ENCODE measurements around the gene TOB1.
"Not testable (repeated sequence)": the region's sequence is repeated elsewhere in the genome, so short reads cannot be mapped to it uniquely, and the experiment has no call there.

TOB1 gene

GRCh38 chr17:50898369-50899004, 32.3 kb upstream of the TOB1 start:
- no peak for DNase-seq (ENCODE audit: low read depth)

GRCh38 chr17:50894513-50894912, 28.4 kb upstream of the TOB1 start:
- DNase-seq (ENCODE audit: low read depth) = not testable (repeated sequence)

GRCh38 chr17:50893183-50893993, 27.2 kb upstream of the TOB1 start:
- DNase-seq (ENCODE audit: low read depth) = no peak

- DNase-seq (ENCODE audit: low read depth) = no peak
Measured at GRCh38 chr17:50892101-50892776, 26.1 kb upstream of the TOB1 start.

DNA sequence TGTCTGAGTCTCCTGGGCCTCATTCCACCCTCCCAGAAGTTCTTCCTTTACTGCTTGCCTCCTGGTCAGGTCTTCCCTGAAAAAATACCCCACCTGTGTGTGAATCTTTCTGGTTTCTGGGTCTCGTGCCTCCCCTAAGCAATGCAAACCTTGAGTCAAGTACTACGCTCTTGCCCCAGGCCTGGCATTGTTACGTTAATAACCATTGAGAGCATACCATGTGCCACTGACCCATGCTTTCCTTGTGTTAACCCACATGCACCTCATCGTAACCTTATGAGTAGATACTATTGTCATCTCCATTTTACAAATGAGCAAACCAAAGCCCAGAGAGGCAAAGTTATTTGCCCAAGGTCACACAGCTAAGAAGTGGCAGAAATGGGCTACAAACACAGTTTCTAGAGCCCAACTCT, 25.4 kb upstream of the TOB1 start:
- no peak for DNase-seq (ENCODE audit: low read depth)

DNA sequence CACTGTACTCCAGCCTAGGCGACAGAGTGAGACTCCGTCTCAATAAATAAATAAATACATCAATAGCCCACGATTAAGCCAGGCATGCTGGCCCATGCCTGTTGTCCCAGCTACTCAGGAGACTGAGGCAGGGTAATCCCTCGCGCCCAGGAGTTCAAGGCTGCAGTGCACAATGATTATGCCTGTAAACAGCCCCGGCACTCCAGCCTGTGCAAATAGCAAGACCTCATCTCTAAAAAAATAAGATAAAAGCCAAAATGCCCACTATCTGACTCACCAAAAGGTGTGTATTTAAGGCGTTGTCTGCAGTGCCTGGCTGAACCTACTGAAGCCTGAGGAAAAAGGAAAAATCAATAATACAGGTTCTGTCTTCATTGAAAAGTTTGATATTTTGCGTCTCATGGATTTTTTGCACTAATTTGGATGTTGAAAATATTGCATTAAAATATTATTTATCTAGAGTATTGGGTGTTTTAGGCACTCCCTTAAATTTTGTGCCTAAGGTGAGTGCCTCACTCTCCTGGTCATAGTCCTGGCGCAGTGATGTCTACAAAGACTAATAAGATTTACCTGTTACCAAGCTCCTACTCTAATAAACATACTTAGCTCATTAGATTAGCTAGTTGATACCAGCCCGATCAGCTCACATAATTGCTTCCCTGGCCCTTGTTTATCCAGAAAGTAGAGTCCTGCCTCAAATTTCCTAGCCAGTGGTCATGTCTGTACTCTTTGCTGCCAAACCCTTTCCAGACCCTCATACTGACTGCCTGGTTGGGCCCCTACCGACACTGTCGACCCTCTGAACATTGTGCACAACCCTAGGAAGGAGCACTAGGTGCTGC, 24.7 kb upstream of the TOB1 start:
- no peak for DNase-seq (ENCODE audit: low read depth)

DNA sequence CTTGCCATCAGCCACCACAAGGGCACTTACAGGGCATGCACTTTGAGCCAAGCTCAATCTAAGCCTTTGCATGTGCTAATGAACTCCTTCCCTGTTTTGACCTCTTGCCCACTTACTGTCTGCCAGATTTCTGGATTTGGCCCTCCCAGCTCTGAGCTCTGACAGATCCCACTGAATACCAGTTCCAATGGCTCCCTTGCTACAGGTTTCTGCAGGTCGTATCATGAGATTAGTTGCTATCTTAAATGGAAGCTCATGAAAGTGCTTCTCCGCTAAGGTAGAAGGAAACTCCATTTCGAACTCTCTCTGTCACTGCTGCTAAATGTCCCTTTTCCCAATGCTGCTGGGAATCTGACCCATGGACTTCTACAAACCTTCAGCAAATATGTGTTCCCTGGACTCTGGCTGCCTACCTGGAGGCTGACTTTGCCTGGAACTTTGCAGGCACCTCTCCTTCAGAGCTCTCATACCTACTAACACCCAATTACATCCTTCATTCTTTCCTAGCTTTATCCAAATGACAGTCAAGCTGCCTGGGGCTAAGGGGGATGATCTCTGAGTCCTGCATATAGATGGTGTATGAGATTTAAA, 23.5 kb upstream of the TOB1 start:
- DNase-seq (ENCODE audit: low read depth) = no peak

DNA sequence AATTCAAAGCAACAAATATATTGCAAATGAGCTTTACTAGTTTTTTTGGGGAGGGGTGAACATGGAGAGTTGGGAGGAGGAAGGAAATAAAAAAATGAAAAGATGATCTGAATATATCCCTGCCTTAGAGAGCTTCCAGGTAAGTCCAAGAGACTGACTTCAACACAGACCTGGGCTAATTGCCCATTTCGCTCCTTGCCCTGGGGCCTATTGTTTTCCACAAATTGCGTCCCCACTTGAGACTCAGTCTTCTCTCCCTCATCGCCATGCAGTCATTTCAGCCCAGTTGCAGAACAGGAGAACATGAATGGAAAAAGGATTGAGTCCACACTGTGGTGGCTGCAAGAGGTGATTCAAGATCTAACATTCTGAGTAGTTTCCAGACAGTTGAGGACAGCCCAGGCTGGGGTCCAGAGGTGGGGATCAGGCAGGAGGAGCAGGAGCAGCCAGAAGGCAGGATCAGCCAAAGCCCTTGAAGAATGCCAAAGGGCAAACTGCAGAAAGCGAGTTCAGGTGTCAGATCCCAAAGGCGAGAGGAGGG, 21.6 kb upstream of the TOB1 start:
- DNase-seq (ENCODE audit: low read depth) = no peak

DNA sequence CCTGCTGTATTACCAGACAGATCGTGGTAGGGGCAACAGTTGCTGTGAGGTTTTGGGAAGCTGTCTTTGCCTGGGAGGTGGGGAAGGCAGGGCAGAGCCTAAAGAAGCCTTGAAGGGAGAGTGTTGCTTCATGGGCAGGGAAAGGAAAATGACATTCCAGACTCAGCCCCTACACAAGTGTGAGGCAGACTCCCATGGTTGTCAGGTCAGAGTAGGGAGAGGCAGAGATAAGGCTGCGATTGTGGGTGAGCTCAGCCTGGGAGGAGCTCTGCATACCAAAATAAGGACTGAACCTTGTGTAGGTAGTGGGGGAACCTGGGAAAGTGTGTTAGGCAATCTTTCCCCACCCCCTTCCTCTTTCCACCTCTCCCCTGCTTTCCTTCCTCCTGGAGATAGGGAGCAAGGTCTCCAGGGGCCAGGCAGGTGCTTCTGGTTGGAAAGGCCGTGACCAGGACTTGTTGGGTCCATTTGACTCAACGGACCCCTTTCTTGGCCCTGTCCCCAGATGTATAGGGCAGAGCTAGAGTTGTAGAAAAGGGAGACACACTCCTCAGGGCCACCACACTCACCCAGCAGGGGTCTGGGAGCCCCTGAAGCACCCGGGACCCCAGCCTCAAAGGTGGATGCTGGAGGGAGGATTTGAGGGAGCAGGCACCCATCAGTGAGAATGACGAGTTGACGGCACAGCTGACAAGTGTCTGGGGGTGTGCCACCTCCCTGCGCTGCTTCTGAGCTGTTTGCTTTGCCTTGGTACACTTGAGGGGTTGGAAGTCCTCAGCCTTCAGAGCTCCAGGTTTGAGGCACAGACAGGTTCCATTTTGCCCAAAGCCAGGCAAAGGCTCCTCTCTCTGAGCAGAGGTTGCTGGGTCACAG, 18.5 kb upstream of the TOB1 start:
- no peak for DNase-seq (ENCODE audit: low read depth)

GRCh38 chr17:50883850-50884438, 17.8 kb upstream of the TOB1 start:
- no peak for DNase-seq (ENCODE audit: low read depth)

- DNase-seq (ENCODE audit: low read depth) = no peak
Measured at GRCh38 chr17:50882851-50883250, 16.7 kb upstream of the TOB1 start.

DNA sequence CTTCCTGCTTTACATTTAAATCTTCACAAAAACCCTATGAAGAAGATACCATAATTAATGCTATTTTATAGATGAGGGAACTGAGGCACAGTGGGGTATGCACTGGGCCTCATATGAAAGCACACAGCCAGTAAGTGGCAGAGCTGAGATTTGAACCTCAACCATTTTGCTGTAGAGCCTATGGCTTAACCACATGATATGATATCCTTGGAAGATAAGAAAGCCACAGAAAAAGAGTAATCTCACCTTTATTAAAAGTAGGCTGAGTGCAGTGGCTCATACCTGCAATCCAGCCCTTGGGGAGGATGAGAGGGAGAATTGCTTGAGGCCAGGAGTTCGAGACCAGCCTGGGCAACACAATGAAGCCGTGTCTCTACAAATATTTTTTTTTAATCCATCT, 15.0 kb upstream of the TOB1 start:
- DNase-seq (ENCODE audit: low read depth) = no peak

GRCh38 chr17:50879086-50879485, 12.9 kb upstream of the TOB1 start:
- no peak for DNase-seq (ENCODE audit: low read depth)

- DNase-seq (ENCODE audit: low read depth) = no peak
Measured at GRCh38 chr17:50877838-50878237, 11.7 kb upstream of the TOB1 start.

GRCh38 chr17:50877042-50877441, 10.9 kb upstream of the TOB1 start:
- DNase-seq (ENCODE audit: low read depth) = not testable (repeated sequence)

- DNase-seq (ENCODE audit: low read depth) = no peak
Measured at GRCh38 chr17:50875074-50875473, 8.9 kb upstream of the TOB1 start.

- no peak for DNase-seq (ENCODE audit: low read depth)
Measured at GRCh38 chr17:50872710-50873424, 6.7 kb upstream of the TOB1 start.

GRCh38 chr17:50871898-50872297, 5.7 kb upstream of the TOB1 start:
- no peak for DNase-seq (ENCODE audit: low read depth)

- DNase-seq (ENCODE audit: low read depth) = no peak
Measured at GRCh38 chr17:50871364-50871763, 5.2 kb upstream of the TOB1 start.

All from stimulated activated CD8-positive, alpha-beta memory T cell treated with anti-CD3 and anti-CD28 coated beads, Interleukin-15, amount 100 ng/mL, for 1 hour (primary cell).